CD14-positive monocyte (primary cell): ENCODE results near the gene TRNAU1AP. TPM values are rescaled to one million over a fixed set of nuclear protein-coding genes. Genes with fewer than 3 reads are reported as not detected.

Experiments
- DNase-seq, 3 donors: peaks; one replicate each; pipeline ENCODE4 v3.0.0-alpha.2; 2011 to 2022
- H2AFZ ChIP-seq: 2 replicates; pipeline ENCODE4 v1.6.0; 2012; ENCODE audit warnings: mild to moderate bottlenecking, low read depth, low read length, inconsistent platforms; ENCODE audit not compliant: insufficient read depth, poor library complexity, severe bottlenecking
- H3K27ac ChIP-seq, 2 donors: 1 replicate in 1 of 2; 2 replicates in 1 of 2; pipeline ENCODE4 v1.5.1; 2012 to 2013; ENCODE audit warnings: low read length in 2 of 2, control low read depth in 1 of 2, inconsistent platforms in 1 of 2, low read depth in 1 of 2, mild to moderate bottlenecking in 1 of 2
- H3K27me3 ChIP-seq, 2 donors: one replicate each; pipeline versions ENCODE4 v1.6.0 to v1.6.1; 2011 to 2013; ENCODE audit warnings: low read length in 2 of 2; ENCODE audit not compliant: control insufficient read depth in 2 of 2, insufficient read depth in 2 of 2
- H3K36me3 ChIP-seq, 2 donors: replicated peaks in 1 of 2; 1 replicate in 1 of 2; 2 replicates in 1 of 2; pipeline versions ENCODE4 v1.5.1 to v1.6.1; 2012 to 2013; ENCODE audit warnings: low read length in 2 of 2, control low read depth in 1 of 2, inconsistent platforms in 1 of 2, mild to moderate bottlenecking in 1 of 2; ENCODE audit not compliant: insufficient read depth in 2 of 2, control insufficient read depth in 1 of 2
- H3K4me1 ChIP-seq, 2 donors: 1 replicate in 1 of 2; 2 replicates in 1 of 2; pipeline versions ENCODE4 v1.5.1 to v1.6.1; 2012 to 2013; ENCODE audit warnings: low read length in 2 of 2, control low read depth in 1 of 2, inconsistent platforms in 1 of 2, mild to moderate bottlenecking in 1 of 2, moderate library complexity in 1 of 2; ENCODE audit not compliant: insufficient read depth in 2 of 2, control insufficient read depth in 1 of 2
- H3K4me2 ChIP-seq: replicated peaks from 2 replicates; pipeline ENCODE3; 2012; ENCODE audit warnings: low read length, moderate library complexity, mild to moderate bottlenecking; ENCODE audit not compliant: poor library complexity, severe bottlenecking; ENCODE audit errors: extremely low read depth
- H3K4me3 ChIP-seq, 3 experiments: fragments of 200-600 bp in 1 of 3; sonication (generic) in 1 of 3; replicated peaks in 1 of 3; 1 replicate in 2 of 3; 2 replicates in 1 of 3; pipeline ENCODE4 v1.5.1; 2011 to 2013; ENCODE audit warnings: low read length in 3 of 3, mild to moderate bottlenecking in 3 of 3, control low read depth in 2 of 3, low read depth in 2 of 3, inconsistent platforms in 1 of 3, moderate library complexity in 1 of 3
- H3K79me2 ChIP-seq: 2 replicates; pipeline ENCODE4 v1.6.0; 2012; ENCODE audit warnings: mild to moderate bottlenecking, control low read depth, inconsistent platforms, low read length, moderate library complexity; ENCODE audit not compliant: insufficient read depth
- H3K9ac ChIP-seq: 2 replicates; pipeline ENCODE4 v1.6.0; 2017; ENCODE audit warnings: low read length, mild to moderate bottlenecking; ENCODE audit not compliant: insufficient read depth, poor library complexity, severe bottlenecking
- H3K9me3 ChIP-seq, 2 donors: replicated peaks in 1 of 2; 1 replicate in 1 of 2; 2 replicates in 1 of 2; pipeline versions ENCODE4 v1.5.1 to v1.6.1; 2012 to 2013; ENCODE audit warnings: low read length in 2 of 2, control low read depth in 1 of 2; ENCODE audit not compliant: control insufficient read depth in 1 of 2, insufficient read depth in 1 of 2
- H4K20me1 ChIP-seq: 2 replicates; pipeline ENCODE4 v1.6.0; 2012; ENCODE audit warnings: mild to moderate bottlenecking, low read length, control low read depth, moderate library complexity; ENCODE audit not compliant: insufficient read depth
- H3K27ac Mint-ChIP-seq, 7 donors: one replicate each; pipeline ENCODE4 v1.8.0; 2020; ENCODE audit warnings: mild to moderate bottlenecking in 7 of 7, mixed read lengths in 7 of 7, moderate library complexity in 6 of 7, inconsistent platforms in 2 of 7
- H3K27me3 Mint-ChIP-seq, 3 donors: one replicate each; pipeline ENCODE4 v1.8.0; 2021 to 2022; ENCODE audit warnings: low read depth in 3 of 3, mild to moderate bottlenecking in 3 of 3, mixed read lengths in 3 of 3, moderate library complexity in 3 of 3, inconsistent platforms in 1 of 3
- H3K36me3 Mint-ChIP-seq, 2 donors: one replicate each; pipeline ENCODE4 v1.8.0; 2020; ENCODE audit warnings: mixed read lengths in 2 of 2, inconsistent platforms in 1 of 2, mild to moderate bottlenecking in 1 of 2
- H3K4me1 Mint-ChIP-seq: one replicate; pipeline ENCODE4 v1.8.0; 2020; ENCODE audit warnings: mild to moderate bottlenecking, mixed read lengths
- H3K4me3 Mint-ChIP-seq, 2 donors: one replicate each; pipeline ENCODE4 v1.8.0; 2020; ENCODE audit warnings: mild to moderate bottlenecking in 2 of 2, mixed read lengths in 2 of 2, moderate library complexity in 1 of 2
- H3K9me3 Mint-ChIP-seq, 7 donors: one replicate each; pipeline ENCODE4 v1.8.0; 2020 to 2022; ENCODE audit warnings: mixed read lengths in 7 of 7, mild to moderate bottlenecking in 6 of 7, moderate library complexity in 6 of 7, inconsistent platforms in 2 of 7
- WGBS: methylation state at CpG from one replicate; pipeline ENCODE4 v1.1.5; 2013; ENCODE audit warnings: missing lambda C conversion rate; ENCODE audit not compliant: insufficient coverage; 5-methylcytosine and 5-hydroxymethylcytosine counted together
- intact Hi-C, 2 donors: fragments of 100-400 bp; cut with micrococcal nuclease; formaldehyde crosslinking; loops; one replicate each; pipeline versions ENCODE4 v1.15.0 to v1.15.1; 2023
- polyA plus RNA-seq, 3 donors: library from polyadenylated mRNA; depleted of rRNA in 1 of 3; unstranded in 2 of 3; stranded (reverse) in 1 of 3; fragments of 300-500 nt in 2 of 3; fragments of >200 nt in 1 of 3; fragmentation: Illumina TruSeq in 2 of 3; gene quantifications; 1 replicate in 2 of 3; 2 replicates in 1 of 3; pipeline ENCODE4 v1.2.3, GENCODE V29; 2012 to 2021
- TF ChIP-seq, protein P1 (sequence below): fragments of 200-600 bp; IDR thresholded peaks from one replicate; pipeline ENCODE4 v1.8.0; 2022; ENCODE audit warnings: antibody characterized with exemption, mild to moderate bottlenecking

The TRNAU1AP gene
- polyA plus RNA-seq, 3 donors = 26.3 to 28.4 (median 26.7) TPM

DNA sequence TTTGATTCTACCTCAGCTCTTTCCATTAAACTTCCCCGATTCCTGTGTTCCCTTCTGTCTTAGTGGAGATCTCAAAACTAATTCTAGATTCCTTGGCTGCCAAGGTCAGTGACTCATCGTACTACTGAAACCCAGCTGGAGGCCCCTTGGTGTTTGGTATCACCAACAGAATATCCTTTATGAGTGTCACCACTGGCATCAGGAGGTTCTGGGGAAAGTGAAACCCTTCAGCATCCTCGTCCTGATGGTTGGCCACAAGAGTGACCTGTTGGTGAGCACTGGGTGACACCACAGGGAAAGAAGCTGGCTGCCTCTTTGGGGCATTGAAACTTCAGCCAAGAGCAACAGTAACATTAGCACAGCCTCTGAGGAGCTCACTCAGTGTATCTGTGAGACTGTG is 48.8 kb downstream of the TRNAU1AP start:
- TF ChIP-seq, protein P1, sequence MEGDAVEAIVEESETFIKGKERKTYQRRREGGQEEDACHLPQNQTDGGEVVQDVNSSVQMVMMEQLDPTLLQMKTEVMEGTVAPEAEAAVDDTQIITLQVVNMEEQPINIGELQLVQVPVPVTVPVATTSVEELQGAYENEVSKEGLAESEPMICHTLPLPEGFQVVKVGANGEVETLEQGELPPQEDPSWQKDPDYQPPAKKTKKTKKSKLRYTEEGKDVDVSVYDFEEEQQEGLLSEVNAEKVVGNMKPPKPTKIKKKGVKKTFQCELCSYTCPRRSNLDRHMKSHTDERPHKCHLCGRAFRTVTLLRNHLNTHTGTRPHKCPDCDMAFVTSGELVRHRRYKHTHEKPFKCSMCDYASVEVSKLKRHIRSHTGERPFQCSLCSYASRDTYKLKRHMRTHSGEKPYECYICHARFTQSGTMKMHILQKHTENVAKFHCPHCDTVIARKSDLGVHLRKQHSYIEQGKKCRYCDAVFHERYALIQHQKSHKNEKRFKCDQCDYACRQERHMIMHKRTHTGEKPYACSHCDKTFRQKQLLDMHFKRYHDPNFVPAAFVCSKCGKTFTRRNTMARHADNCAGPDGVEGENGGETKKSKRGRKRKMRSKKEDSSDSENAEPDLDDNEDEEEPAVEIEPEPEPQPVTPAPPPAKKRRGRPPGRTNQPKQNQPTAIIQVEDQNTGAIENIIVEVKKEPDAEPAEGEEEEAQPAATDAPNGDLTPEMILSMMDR = no peak

DNA sequence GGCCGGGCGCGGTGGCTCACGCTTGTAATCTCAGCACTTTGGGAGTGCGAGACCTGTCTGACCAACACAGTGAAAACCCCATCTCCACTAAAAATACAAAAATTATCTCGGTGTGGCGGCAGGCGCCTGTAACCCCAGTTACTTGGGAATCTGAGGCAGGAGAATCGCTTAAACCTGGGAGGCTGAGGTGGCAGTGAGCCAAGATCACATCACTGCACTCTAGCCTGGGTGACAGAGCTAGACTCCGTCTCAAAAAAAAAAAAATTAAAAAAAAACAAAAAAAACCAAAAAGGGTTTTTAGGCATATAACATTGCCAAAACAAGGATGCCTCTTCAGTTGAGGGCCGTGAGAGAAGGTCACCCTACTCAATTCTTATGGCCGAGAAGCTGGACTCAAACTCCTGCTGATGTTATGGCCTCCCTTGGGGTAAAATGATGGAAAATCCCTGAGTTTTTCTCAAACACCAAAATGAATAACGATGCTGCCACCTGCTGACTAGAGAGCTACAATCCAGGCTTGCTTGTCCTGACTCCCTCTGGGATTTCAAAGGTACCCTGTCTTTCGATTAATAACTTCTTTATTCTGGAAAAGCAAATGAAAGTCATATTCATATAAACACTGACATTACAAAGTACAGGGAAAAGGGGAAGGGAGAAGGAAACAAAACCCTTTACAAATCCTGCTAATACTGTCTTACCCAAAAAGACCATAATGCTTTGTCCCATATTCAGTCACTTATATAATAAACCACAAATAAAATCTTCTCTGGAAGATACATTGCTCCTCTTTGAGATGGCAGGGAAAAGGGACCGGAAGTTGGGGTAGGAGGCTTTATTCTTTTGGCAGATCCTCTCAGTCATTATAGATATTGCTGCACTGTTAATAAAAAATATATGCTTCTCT is 49.9 kb downstream of the TRNAU1AP start:
- no peak overlapping the region for H3K4me2 ChIP-seq
- Mint-ChIP-seq H3K27ac (peak overlapping the region in 1 of 7 donors; percentile 66), H3K36me3 (peaks cover 55 to 58% of the 10 kb centered on the region in 2 donors), H3K9me3 (peaks cover 0 to 1% (median 0%) of the 10 kb centered on the region in 7 donors), H3K4me1 (no peaks in the 10 kb centered on the region), H3K27me3 (no peaks in the 10 kb centered on the region), H3K4me3 (no peak overlapping the region)
- peak; percentile 29 to 55 (median 53) for DNase-seq
- H3K9ac ChIP-seq = no peak overlapping the region
- H3K27me3 ChIP-seq = no peaks in the 10 kb centered on the region
- peaks cover 56 to 74% of the 10 kb centered on the region in 2 donors for H3K36me3 ChIP-seq
- no peaks in the 10 kb centered on the region for H4K20me1 ChIP-seq
- H3K4me1 ChIP-seq = no peaks in the 10 kb centered on the region
- TF ChIP-seq, protein P1 = peak; percentile 47
- no peak overlapping the region for H3K4me3 ChIP-seq
- no peak overlapping the region for H2AFZ ChIP-seq
- intact Hi-C loops = loop anchor here in 1 of 2 donors (5.0 kb wide), 1 partner anchor 85 kb away; no protein-coding TSS in a partner anchor
- H3K27ac ChIP-seq = no peak overlapping the region
- H3K9me3 ChIP-seq = no peaks in the 10 kb centered on the region
- 96% methylated on average over 9 of the region's 15 CpGs for WGBS
- no peaks in the 10 kb centered on the region for H3K79me2 ChIP-seq

More for the DNA sequence above, 48.8 kb downstream of the TRNAU1AP start:
- Histone ChIP-seq H3K27ac (no peak overlapping the region), H3K36me3 (peaks cover 45 to 63% of the 10 kb centered on the region in 2 donors), H4K20me1 (no peaks in the 10 kb centered on the region), H3K9me3 (no peaks in the 10 kb centered on the region), H3K4me3 (no peak overlapping the region), H3K4me1 (no peaks in the 10 kb centered on the region), H3K79me2 (no peaks in the 10 kb centered on the region), H2AFZ (no peak overlapping the region), H3K4me2 (no peak overlapping the region), H3K27me3 (no peaks in the 10 kb centered on the region), H3K9ac (no peak overlapping the region)
- Mint-ChIP-seq H3K27ac (no peak overlapping the region), H3K27me3 (no peaks in the 10 kb centered on the region), H3K4me3 (no peak overlapping the region), H3K4me1 (no peaks in the 10 kb centered on the region), H3K9me3 (peaks cover 0 to 1% (median 0%) of the 10 kb centered on the region in 7 donors), H3K36me3 (peaks cover 51 to 52% of the 10 kb centered on the region in 2 donors)
- 81% methylated on average over 2 of the region's 3 CpGs for WGBS
- intact Hi-C loops = loop anchor here in 1 of 2 donors (5.0 kb wide), 1 partner anchor 84 kb away; no protein-coding TSS in a partner anchor
- no peak for DNase-seq
